Breast epithelium (tissue), 4 donors: ENCODE measurements around the gene SOX10. TPM values are rescaled to one million over a fixed set of nuclear protein-coding genes. Genes with fewer than 3 reads are reported as not detected.

Experiments used
- DNase-seq, 2 donors: peaks; one replicate each; pipeline ENCODE4 v3.0.0-alpha.2; 2019; ENCODE audit warnings: low spot score in 2 of 2
- H3K27ac ChIP-seq, 2 donors: fragments of 200-600 bp; sonication (generic) in 1 of 2; one replicate each; pipeline ENCODE4 v1.5.1; 2016 to 2019; ENCODE audit warnings: mild to moderate bottlenecking in 1 of 2
- H3K27me3 ChIP-seq, 2 donors: fragments of 200-600 bp; sonication (generic) in 1 of 2; one replicate each; pipeline versions ENCODE4 v1.5.1 to v1.6.0; 2017 to 2019; ENCODE audit warnings: control low read depth in 1 of 2, mild to moderate bottlenecking in 1 of 2
- H3K36me3 ChIP-seq: fragments of 200-600 bp; one replicate; pipeline ENCODE4 v1.5.1; 2019
- H3K4me1 ChIP-seq, 2 donors: fragments of 200-600 bp; sonication (generic); one replicate each; pipeline ENCODE4 v1.5.1; 2016 to 2019; ENCODE audit warnings: control low read depth in 1 of 2
- H3K4me3 ChIP-seq, 3 donors: fragments of 200-600 bp; sonication (generic); 1 replicate in 2 of 3; 2 replicates in 1 of 3; pipeline ENCODE4 v1.5.1; 2016 to 2019; ENCODE audit warnings: mild to moderate bottlenecking in 3 of 3, moderate library complexity in 2 of 3
- H3K9me3 ChIP-seq, 2 donors: fragments of 200-600 bp; sonication (generic) in 1 of 2; one replicate each; pipeline ENCODE4 v1.5.1; 2016 to 2019; ENCODE audit warnings: control low read depth in 1 of 2
- POLR2A ChIP-seq: fragments of 450-650 bp; IDR thresholded peaks from one replicate; pipeline ENCODE4 v1.6.1; 2016; ENCODE audit warnings: antibody characterized with exemption, mild to moderate bottlenecking, moderate library complexity
- POLR2AphosphoS5 ChIP-seq, 3 donors: sonication (generic); formaldehyde crosslinking; IDR thresholded peaks; one replicate each; pipeline ENCODE4 v1.6.1; 2017; ENCODE audit warnings: antibody characterized with exemption in 3 of 3
- intact Hi-C: fragments of 100-400 bp; cut with DNase I; formaldehyde crosslinking; loops from one replicate; pipeline ENCODE4 v1.15.1; 2023; ENCODE audit warnings: low total_unique reads
- total RNA-seq, 3 donors: library from RNA; depleted of rRNA; stranded (reverse); fragments of >200 nt; gene quantifications; one replicate each; pipeline ENCODE4 v1.1.0, GENCODE V29; 2016
- TF ChIP-seq, protein P1 (sequence below), 3 donors: fragments of 450-650 bp; IDR thresholded peaks; one replicate each; pipeline ENCODE4 v1.5.1; 2016 to 2017; ENCODE audit warnings: antibody characterized with exemption in 3 of 3, mild to moderate bottlenecking in 3 of 3, moderate library complexity in 3 of 3

SOX10 gene
- total RNA-seq, 3 donors from 2014 or later = 0.16 to 101 (median 24.9) TPM

DNA sequence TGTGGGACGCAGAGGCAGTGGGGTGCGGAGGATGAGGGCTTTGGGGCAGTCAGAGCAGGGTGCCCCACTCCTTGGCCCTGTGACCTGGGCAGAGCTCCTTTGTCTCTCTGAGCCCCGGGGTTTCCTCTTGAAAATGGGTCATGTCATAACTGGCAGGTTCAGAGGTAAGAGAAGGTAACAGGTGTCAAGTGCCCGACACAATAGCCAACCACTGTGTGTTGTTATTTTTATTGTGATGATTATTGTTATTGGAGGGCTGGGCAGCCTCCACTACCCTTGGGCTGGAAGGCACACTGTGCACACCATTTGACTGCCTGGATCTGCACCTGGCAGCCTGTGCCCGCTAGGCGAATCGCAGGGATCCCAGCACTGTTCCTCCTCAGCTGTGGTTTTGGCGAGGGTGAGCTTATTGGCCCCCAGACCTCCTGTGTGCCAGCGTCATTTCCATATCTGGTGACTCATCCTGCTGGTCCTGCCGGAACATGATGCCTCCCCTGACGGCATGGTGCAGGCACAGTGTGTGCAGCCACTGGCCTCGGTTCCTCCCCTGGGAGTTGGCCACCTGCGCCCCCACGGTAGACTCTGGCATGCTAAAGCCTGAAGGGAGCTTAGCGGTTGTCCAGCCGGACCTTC is 15.4 kb upstream of the SOX10 start:
- intact Hi-C loops = no loop called here
- peak in 1 of 2 donors; percentile 92 for DNase-seq

DNA sequence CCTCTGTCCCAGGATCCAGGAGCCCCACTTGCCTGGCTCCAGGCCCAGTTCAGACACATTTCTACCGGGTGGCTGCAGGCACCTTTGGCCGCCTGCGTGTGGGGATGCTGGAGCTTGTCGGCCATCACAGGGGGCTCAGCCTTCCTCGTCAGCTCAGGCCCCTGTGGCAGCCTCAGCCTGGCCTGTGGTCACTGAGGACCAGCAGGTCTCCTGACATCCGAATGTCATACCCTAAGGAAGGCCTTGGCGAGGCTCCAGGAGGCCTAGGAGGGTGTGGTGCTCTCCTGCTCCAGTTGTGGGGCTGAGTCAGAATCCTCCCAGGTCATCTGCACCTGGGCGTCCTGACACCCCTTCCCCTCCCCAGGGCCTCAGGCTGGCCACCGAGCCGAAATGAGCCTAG is 14.9 kb upstream of the SOX10 start:
- H3K9me3 ChIP-seq = no peaks in the 10 kb centered on the region
- H3K4me1 ChIP-seq = peaks cover 5 to 11% of the 10 kb centered on the region in 2 donors
- no peak overlapping the region for H3K4me3 ChIP-seq
- H3K36me3 ChIP-seq = no peaks in the 10 kb centered on the region
- H3K27ac ChIP-seq = peak overlapping the region; percentile 92 to 93
- intact Hi-C loops = no loop called here
- DNase-seq = no peak
- no peak for TF ChIP-seq POLR2AphosphoS5 (IDR thresholded peaks at IDR 0.05)
- no peak for TF ChIP-seq POLR2A
- TF ChIP-seq, protein P1, sequence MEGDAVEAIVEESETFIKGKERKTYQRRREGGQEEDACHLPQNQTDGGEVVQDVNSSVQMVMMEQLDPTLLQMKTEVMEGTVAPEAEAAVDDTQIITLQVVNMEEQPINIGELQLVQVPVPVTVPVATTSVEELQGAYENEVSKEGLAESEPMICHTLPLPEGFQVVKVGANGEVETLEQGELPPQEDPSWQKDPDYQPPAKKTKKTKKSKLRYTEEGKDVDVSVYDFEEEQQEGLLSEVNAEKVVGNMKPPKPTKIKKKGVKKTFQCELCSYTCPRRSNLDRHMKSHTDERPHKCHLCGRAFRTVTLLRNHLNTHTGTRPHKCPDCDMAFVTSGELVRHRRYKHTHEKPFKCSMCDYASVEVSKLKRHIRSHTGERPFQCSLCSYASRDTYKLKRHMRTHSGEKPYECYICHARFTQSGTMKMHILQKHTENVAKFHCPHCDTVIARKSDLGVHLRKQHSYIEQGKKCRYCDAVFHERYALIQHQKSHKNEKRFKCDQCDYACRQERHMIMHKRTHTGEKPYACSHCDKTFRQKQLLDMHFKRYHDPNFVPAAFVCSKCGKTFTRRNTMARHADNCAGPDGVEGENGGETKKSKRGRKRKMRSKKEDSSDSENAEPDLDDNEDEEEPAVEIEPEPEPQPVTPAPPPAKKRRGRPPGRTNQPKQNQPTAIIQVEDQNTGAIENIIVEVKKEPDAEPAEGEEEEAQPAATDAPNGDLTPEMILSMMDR (IDR thresholded peaks at IDR 0.05) = no peak
- H3K27me3 ChIP-seq = no peaks in the 10 kb centered on the region

More for the DNA sequence above, 15.4 kb upstream of the SOX10 start:
- no peaks in the 10 kb centered on the region for H3K27me3 ChIP-seq
- peak overlapping the region; percentile 92 to 93 for H3K27ac ChIP-seq
- peaks cover 5 to 11% of the 10 kb centered on the region in 2 donors for H3K4me1 ChIP-seq
- no peak overlapping the region for H3K4me3 ChIP-seq
- H3K9me3 ChIP-seq = no peaks in the 10 kb centered on the region
- peak in 2 of 3 donors; percentile 42 to 64 for TF ChIP-seq POLR2AphosphoS5 (IDR thresholded peaks at IDR 0.05)
- TF ChIP-seq, protein P1 (IDR thresholded peaks at IDR 0.05) = peak in 2 of 3 donors; percentile 18 to 51
- no peak for TF ChIP-seq POLR2A
- no peaks in the 10 kb centered on the region for H3K36me3 ChIP-seq

DNA sequence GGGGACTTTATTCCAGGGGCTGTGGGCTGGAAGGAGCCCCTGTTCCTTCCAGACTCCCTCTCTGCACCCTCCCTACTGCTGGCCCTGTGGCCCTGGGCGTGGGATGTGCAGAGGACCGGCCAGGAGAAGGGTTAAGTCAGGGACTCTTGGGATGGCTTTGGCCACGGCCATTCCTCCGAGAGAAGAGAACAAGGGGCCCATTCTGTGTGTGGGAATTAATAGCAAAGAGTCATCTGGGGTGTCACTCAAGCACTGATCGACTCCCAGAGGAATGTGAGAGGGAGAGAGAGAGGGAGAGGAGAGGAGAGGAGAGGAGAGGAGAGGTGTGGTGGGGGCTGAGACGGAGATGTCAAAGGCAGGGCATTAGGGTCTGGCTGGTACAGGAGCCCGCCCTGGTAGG is 14.2 kb upstream of the SOX10 start:
- intact Hi-C loops = no loop called here
- H3K27me3 ChIP-seq = no peaks in the 10 kb centered on the region
- no peaks in the 10 kb centered on the region for H3K36me3 ChIP-seq
- TF ChIP-seq POLR2A (no peak), POLR2AphosphoS5 (IDR thresholded peaks at IDR 0.05) (peak in 1 of 3 donors; percentile 11)
- no peaks in the 10 kb centered on the region for H3K9me3 ChIP-seq
- DNase-seq = peak in 1 of 2 donors; percentile 58
- H3K4me3 ChIP-seq = peak overlapping the region in 2 of 3 donors; percentile 6 to 44
- peaks cover 5 to 11% of the 10 kb centered on the region in 2 donors for H3K4me1 ChIP-seq
- H3K27ac ChIP-seq = peak overlapping the region; percentile 92 to 93

DNA sequence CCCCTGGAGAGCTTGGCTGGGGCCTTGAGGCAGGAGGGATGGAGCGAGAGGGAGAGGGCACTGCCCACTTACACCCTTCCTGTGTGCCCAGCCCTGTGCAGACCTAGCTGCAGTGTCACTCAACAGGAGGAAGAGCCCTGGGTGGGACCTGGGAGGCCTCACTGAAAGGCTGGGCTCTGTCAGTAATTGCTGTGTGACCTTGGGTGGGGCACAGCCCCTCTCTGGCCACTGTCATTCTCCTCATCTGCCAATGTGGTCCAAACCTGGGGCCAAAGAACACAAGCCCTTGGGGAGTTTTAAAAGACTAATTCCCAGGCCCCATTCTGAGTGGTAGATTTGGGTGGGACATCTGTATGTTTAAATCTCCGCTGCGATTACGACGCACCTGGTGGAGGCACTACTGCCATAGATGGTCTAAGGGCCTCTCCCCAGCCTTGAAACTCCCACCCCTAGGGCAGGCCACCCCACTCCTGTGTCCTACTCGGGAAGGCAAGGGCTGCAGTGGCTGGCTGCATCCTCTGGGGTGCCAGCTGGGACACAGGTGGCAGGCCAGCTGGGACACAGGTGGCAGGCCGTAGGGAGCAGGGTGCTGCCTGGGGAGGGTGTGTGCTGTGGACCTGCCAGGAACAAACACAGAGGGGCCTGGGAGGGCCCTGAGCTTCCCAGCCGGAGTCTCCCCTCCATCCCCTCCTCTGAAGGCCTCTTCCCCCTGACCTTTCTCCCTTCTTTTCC is 12.3 kb upstream of the SOX10 start:
- no peaks in the 10 kb centered on the region for H3K9me3 ChIP-seq
- peaks cover 5 to 11% of the 10 kb centered on the region in 2 donors for H3K4me1 ChIP-seq

GRCh38 chr22:37996079-37996478 is 11.7 kb upstream of the SOX10 start:
- no peaks in the 10 kb centered on the region for H3K36me3 ChIP-seq
- peak overlapping the region; percentile 92 to 93 for H3K27ac ChIP-seq
- no peaks in the 10 kb centered on the region for H3K27me3 ChIP-seq
- H3K4me3 ChIP-seq = peak overlapping the region in 1 of 3 donors; percentile 33
- TF ChIP-seq POLR2A (no peak), POLR2AphosphoS5 (IDR thresholded peaks at IDR 0.05) (peak in 1 of 3 donors; percentile 50)
- H3K9me3 ChIP-seq = no peaks in the 10 kb centered on the region
- DNase-seq = peak; percentile 65 to 90
- H3K4me1 ChIP-seq = peaks cover 5 to 11% of the 10 kb centered on the region in 2 donors
- intact Hi-C loops = no loop called here

More for the DNA sequence above, 12.3 kb upstream of the SOX10 start:
- TF ChIP-seq POLR2A (no peak), POLR2AphosphoS5 (IDR thresholded peaks at IDR 0.05) (no peak)
- TF ChIP-seq, protein P1 (IDR thresholded peaks at IDR 0.05) = peak in 2 of 3 donors; percentile 37 to 57
- Histone ChIP-seq H3K27ac (peak overlapping the region; percentile 92 to 93), H3K4me3 (peak overlapping the region in 2 of 3 donors; percentile 6 to 33), H3K27me3 (no peaks in the 10 kb centered on the region), H3K36me3 (no peaks in the 10 kb centered on the region)
- intact Hi-C loops = no loop called here
- no peak for DNase-seq

GRCh38 chr22:37995460-37995859 is 11.1 kb upstream of the SOX10 start:
- Histone ChIP-seq H3K36me3 (no peaks in the 10 kb centered on the region), H3K27ac (peak overlapping the region; percentile 92 to 93), H3K4me3 (no peak overlapping the region), H3K9me3 (no peaks in the 10 kb centered on the region), H3K27me3 (no peaks in the 10 kb centered on the region), H3K4me1 (peaks cover 5 to 15% of the 10 kb centered on the region in 2 donors)
- intact Hi-C loops = no loop called here
- TF ChIP-seq POLR2A = no peak
- no peak for TF ChIP-seq POLR2AphosphoS5 (IDR thresholded peaks at IDR 0.05)
- TF ChIP-seq, protein P1 (IDR thresholded peaks at IDR 0.05) = no peak
- DNase-seq = no peak
